ENCODE data around the gene NUDT3.

The NUDT3 gene

GRCh38 chr6:34301408-34301807 lies 91.1 kb downstream of the NUDT3 start:
- TF ChIP-seq CTCF (IDR thresholded peaks at IDR 0.05; ENCODE audit: low read depth, low read length), result no peak
- no peaks in the 10 kb centered on the region for H3K9me3 ChIP-seq
- H3K27me3 ChIP-seq, result no peaks in the 10 kb centered on the region
- no peaks in the 10 kb centered on the region for H3K36me3 ChIP-seq
- no peak overlapping the region for H3K4me3 ChIP-seq (ENCODE audit: low read depth, low read length)
- no peaks in the 10 kb centered on the region for H3K4me1 ChIP-seq
- DNase-seq, result no peak

GRCh38 chr6:34300332-34300751 lies 92.1 kb downstream of the NUDT3 start:
- TF ChIP-seq CTCF (IDR thresholded peaks at IDR 0.05; ENCODE audit: low read depth, low read length), result no peak
- no peaks in the 10 kb centered on the region for H3K9me3 ChIP-seq
- no peak overlapping the region for H3K4me3 ChIP-seq (ENCODE audit: low read depth, low read length)
- DNase-seq, result no peak
- H3K36me3 ChIP-seq, result no peaks in the 10 kb centered on the region; the same call in 1 of the 2 replicates
- H3K4me1 ChIP-seq, result no peaks in the 10 kb centered on the region
- H3K27me3 ChIP-seq, result no peaks in the 10 kb centered on the region

- TF ChIP-seq CTCF (IDR thresholded peaks at IDR 0.05; ENCODE audit: low read depth, low read length), result no peak
These were observed 93.5 kb downstream of the NUDT3 start for GRCh38 chr6:34298941-34299340.

DNA sequence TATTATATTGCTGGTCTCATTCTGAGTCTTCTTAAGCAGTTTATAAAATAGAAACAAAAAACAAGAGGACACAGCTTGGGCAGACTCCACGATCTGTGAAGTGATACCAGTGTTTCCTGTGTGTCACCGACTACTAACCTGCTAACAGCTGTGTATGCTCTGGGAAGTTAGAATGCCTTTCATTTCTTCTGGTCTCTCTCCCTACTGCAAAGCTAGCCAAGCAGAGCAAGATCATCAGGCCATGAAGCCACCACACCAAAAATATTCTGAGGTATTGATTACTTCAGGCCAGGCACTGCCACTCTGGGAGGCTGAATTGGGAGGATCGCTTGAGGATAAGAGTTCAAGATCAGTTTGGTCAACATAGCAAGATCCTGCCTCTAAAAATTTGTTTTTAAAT lies 96.7 kb downstream of the NUDT3 start:
- Histone ChIP-seq H3K4me1 (no peaks in the 10 kb centered on the region), H3K27me3 (no peaks in the 10 kb centered on the region), H3K9me3 (no peaks in the 10 kb centered on the region), H3K4me3 (ENCODE audit: low read depth, low read length) (no peak overlapping the region), H3K36me3 (peaks cover 26% of the 10 kb centered on the region)
- no peak for TF ChIP-seq CTCF (IDR thresholded peaks at IDR 0.05; ENCODE audit: low read depth, low read length)
- DNase-seq, result no peak

More at GRCh38 chr6:34298941-34299340, 93.5 kb downstream of the NUDT3 start:
- DNase-seq, result no peak
- Histone ChIP-seq H3K9me3 (no peaks in the 10 kb centered on the region), H3K36me3 (peaks cover 4% of the 10 kb centered on the region), H3K27me3 (no peaks in the 10 kb centered on the region), H3K4me1 (no peaks in the 10 kb centered on the region), H3K4me3 (ENCODE audit: low read depth, low read length) (no peak overlapping the region)

DNA sequence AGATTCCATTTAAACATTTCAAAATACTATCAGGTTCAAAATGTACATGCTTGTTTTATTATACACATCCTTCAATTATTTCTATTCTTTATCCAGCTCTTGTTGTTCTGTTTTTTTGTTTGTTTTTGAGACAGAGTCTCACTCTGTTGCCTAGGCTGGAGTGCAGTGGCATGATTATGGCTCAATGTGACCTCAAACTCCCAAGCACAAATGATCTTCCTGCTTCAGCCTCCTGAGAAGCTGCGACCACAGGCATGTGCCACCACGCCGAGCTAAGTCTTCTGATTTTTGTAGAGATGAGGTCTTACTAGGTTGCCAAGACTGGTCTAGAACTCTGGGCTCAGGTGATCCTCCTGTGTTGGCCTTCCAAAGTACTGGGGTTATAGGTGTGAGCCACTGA lies 99.5 kb downstream of the NUDT3 start:
- Histone ChIP-seq H3K4me3 (ENCODE audit: low read depth, low read length) (no peak overlapping the region), H3K4me1 (no peaks in the 10 kb centered on the region), H3K27me3 (no peaks in the 10 kb centered on the region), H3K36me3 (peaks cover 34% of the 10 kb centered on the region), H3K9me3 (no peaks in the 10 kb centered on the region)
- no peak for DNase-seq
- no peak for TF ChIP-seq CTCF (IDR thresholded peaks at IDR 0.05; ENCODE audit: low read depth, low read length)

GRCh38 chr6:34289137-34289536 lies 103.3 kb downstream of the NUDT3 start:
- no peak for TF ChIP-seq CTCF (IDR thresholded peaks at IDR 0.05; ENCODE audit: low read depth, low read length)
- no peak for DNase-seq
- Histone ChIP-seq H3K9me3 (no peaks in the 10 kb centered on the region), H3K36me3 (peaks cover 41% of the 10 kb centered on the region), H3K4me3 (ENCODE audit: low read depth, low read length) (no peak overlapping the region), H3K27me3 (no peaks in the 10 kb centered on the region), H3K4me1 (no peaks in the 10 kb centered on the region)

All from BE2C (cell line).